BLaER1 (cell line): Measurements from ENCODE around the gene VARS1.
A peak's percentile ranks its signal among the peaks of the same experiment; 100 is the strongest.
"Not testable (repeated sequence)": the region's sequence is repeated elsewhere in the genome, so short reads cannot be mapped to it uniquely, and the experiment has no call there.

ENCODE experiments used
- H3K27ac ChIP-seq: shearing (Covaris generic); formaldehyde crosslinking; 2 replicates; pipeline ENCODE4 v1.8.1; 2022
- H3K27me3 ChIP-seq: shearing (Covaris generic); formaldehyde crosslinking; 2 replicates; pipeline ENCODE4 v1.8.1; 2022
- H3K36me3 ChIP-seq: shearing (Covaris generic); formaldehyde crosslinking; 2 replicates; pipeline ENCODE4 v1.8.1; 2022
- H3K4me1 ChIP-seq: shearing (Covaris generic); formaldehyde crosslinking; 2 replicates; pipeline ENCODE4 v1.8.1; 2022
- H3K4me2 ChIP-seq: shearing (Covaris generic); formaldehyde crosslinking; 2 replicates; pipeline ENCODE4 v1.8.1; 2022
- H3K4me3 ChIP-seq: shearing (Covaris generic); formaldehyde crosslinking; 2 replicates; pipeline ENCODE4 v1.8.1; 2022
- H3K9ac ChIP-seq: shearing (Covaris generic); formaldehyde crosslinking; 2 replicates; pipeline ENCODE4 v1.8.1; 2022
- H3K9me3 ChIP-seq: shearing (Covaris generic); formaldehyde crosslinking; 2 replicates; pipeline ENCODE4 v1.8.1; 2022
- H4K20me1 ChIP-seq: shearing (Covaris generic); formaldehyde crosslinking; 2 replicates; pipeline ENCODE4 v1.8.1; 2022
- Cebpa-rat ChIP-seq: shearing (Covaris generic); IDR thresholded peaks from 2 replicates; pipeline ENCODE4 v1.8.1; 2022

Gene VARS1

DNA sequence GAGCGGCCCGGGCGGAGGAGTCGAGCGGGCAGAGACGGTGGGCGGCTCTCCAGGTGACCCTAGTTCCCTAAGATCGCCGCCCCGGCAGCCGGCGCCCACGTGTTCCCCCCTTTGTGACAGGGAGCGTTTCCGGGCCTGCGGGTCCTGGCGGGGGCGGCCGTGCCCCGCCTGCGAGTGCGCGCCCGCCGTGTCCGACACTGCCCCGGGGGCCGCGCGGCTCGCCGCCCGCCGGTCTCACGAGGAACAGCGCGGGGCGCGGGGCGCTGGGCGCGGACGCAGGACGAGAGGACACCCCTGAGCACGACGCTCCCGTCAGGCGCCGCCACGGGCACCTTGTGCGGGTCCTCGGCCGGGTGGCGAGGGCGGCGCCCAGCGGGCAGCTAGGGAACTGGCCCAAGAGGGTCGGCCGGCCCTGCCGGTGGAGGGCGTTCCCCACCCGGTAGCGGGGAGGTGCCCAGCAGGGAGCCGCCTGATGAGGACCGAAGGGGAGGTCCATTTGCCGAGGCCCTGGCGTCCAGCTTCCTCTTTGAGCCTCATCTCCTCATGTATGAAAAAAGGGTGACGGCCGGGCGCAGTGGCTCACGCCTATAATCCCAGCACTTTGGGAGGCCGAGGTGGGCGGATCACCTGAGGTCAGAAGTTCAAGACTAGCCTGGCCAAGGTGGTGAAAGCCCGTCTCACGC lies at the start of gene VARS1:
Gene VARS1, minus strand, starts transcription at position 137 of the 683 bp plus-strand sequence. CDS start 535 bp downstream, outside the sequence.
- Histone ChIP-seq H3K36me3 (peaks cover 48% of the 10 kb centered on the region), H3K4me1 (peaks cover 75% of the 10 kb centered on the region), H4K20me1 (no peaks in the 10 kb centered on the region), H3K9ac (peak within 1 kb of the TSS; percentile 99), H3K4me2 (peak within 1 kb of the TSS; percentile 93), H3K27me3 (no peaks in the 10 kb centered on the region), H3K4me3 (peak within 1 kb of the TSS; percentile 95), H3K27ac (peak within 1 kb of the TSS; percentile 100), H3K9me3 (no peaks in the 10 kb centered on the region)
- no peak for TF ChIP-seq Cebpa-rat

DNA sequence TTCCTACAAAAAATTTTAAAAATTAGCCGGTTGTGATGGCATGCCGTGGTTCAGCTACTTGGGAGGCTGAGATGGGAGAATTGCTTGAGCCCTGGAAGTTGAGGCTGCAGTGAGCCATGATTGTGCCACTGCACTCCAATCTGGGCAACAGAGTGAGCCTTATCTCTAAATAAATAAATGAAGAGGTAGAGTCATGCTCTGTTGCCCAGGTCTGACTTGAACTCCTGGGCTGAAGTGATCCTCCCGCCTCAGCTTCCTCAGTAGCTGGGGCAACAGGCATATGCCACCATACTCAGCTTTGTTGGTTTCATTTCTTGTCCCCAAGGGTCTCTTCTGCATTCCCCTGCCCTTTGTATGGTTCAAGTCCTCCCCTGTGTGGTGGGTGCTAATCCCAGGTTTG lies 49.0 kb upstream of the VARS1 start:
- Histone ChIP-seq H4K20me1 (peaks cover 28% of the 10 kb centered on the region), H3K4me2 (peak overlapping the region; percentile 48), H3K4me3 (no peak overlapping the region)

DNA sequence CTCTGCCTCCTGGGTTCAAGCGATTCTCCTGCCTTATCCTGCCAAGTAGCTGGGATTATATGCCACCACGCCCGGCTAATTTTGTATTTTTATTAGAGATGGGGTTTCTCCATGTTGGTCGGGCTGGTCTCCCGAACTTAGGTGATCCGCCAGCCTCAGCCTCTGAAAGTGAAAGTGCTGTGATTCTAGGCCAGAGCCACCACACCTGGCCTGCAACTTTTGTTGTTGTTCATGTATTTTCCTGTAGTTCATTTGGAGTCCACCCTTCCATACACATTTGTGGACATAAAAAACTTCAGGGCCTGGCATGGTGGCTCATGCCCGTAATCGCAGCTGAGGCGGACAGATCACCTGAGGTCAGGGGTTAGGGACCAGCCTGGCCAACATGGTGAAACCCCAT lies 46.5 kb upstream of the VARS1 start:
- Histone ChIP-seq H3K9ac (no peak overlapping the region), H4K20me1 (peaks cover 53% of the 10 kb centered on the region), H3K4me3 (no peak overlapping the region), H3K4me2 (no peak overlapping the region), H3K9me3 (no peaks in the 10 kb centered on the region), H3K36me3 (peaks cover 52% of the 10 kb centered on the region), H3K27ac (no peak overlapping the region), H3K27me3 (no peaks in the 10 kb centered on the region), H3K4me1 (peaks cover 44% of the 10 kb centered on the region)
- TF ChIP-seq Cebpa-rat = no peak

More for the DNA sequence above, 49.0 kb upstream of the VARS1 start:
- Histone ChIP-seq H3K4me1 (peaks cover 20% of the 10 kb centered on the region), H3K27me3 (no peaks in the 10 kb centered on the region), H3K27ac (no peak overlapping the region), H3K9ac (peak overlapping the region; percentile 29; the same call in 1 of the 2 replicates), H3K9me3 (no peaks in the 10 kb centered on the region), H3K36me3 (peaks cover 28% of the 10 kb centered on the region)
- TF ChIP-seq Cebpa-rat = no peak

DNA sequence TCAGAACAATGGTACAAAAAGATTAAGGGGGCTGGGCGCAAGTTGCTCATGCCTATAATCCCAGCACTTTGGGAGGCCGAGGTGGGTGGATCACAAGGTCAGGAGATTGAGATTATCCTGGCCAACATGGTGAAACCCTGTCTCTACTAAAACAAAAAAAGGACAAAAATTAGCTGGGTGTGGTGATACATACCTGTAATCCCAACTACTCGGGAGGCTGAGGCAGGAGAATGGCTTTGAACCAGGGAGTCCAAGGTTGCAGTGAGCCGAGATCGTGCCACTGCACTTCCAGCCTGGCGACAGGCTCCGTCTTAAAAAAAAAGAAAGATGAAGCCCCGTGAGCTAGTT lies 44.2 kb upstream of the VARS1 start:
- H3K9me3 ChIP-seq, H3K9ac ChIP-seq, H3K27me3 ChIP-seq, H3K27ac ChIP-seq, H3K4me3 ChIP-seq: not testable (repeated sequence)
- peaks cover 46% of the 10 kb centered on the region for H3K4me1 ChIP-seq
- peak overlapping the region; percentile 96; the same call in 1 of the 2 replicates for H3K4me2 ChIP-seq
- peaks cover 69% of the 10 kb centered on the region for H4K20me1 ChIP-seq
- H3K36me3 ChIP-seq = peaks cover 64% of the 10 kb centered on the region

DNA sequence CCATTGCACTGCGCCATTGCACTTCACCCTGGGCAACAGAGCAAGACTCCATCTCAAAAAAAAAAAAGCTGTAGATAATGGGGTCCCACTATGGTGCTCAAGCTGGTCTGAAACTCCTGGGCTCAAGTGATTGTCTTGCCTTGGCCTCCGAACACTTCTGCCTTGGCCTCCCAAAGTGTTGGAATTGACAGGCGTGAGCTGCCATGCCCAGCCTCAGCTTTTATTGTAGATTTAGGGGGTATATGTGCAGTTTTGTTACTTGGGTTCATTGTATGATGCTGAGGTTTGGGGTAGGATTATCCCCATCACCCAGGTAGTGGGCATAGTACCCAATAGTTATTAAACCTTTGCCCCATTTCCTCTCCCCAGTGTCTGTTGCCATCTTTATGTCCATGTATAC lies 43.4 kb upstream of the VARS1 start:
- no peak overlapping the region for H3K27ac ChIP-seq
- no peak overlapping the region; the same call in 1 of the 2 replicates for H3K9ac ChIP-seq
- no peaks in the 10 kb centered on the region for H3K27me3 ChIP-seq
- H3K9me3 ChIP-seq = no peaks in the 10 kb centered on the region
- H4K20me1 ChIP-seq = peaks cover 69% of the 10 kb centered on the region
- TF ChIP-seq Cebpa-rat = no peak
- peaks cover 43% of the 10 kb centered on the region for H3K4me1 ChIP-seq
- H3K4me3 ChIP-seq = peak overlapping the region; percentile 83
- peak overlapping the region; percentile 96 for H3K4me2 ChIP-seq
- H3K36me3 ChIP-seq = peaks cover 64% of the 10 kb centered on the region

DNA sequence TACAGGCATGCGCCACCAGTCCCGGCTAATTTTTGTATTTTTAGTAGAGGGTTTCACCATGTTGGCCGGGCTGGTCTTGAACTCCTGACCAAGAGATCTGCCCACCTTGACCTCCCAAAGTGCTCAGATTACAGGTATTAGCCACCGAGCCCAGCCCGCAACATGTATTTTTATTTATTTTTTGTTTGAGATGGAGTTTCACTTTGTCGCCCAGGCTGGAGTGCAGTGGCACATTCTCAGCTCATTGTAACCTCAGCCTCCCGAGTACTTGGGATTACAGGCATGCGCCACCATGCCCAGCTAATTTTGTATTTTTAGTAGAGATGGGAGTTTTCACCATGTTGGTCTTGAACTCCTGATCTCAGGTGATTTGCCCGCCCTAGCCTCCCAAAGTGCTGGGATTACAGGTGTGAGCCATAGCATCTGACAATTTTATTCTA lies 42.6 kb upstream of the VARS1 start:
- H3K9me3 ChIP-seq, H3K27ac ChIP-seq, H3K27me3 ChIP-seq: not testable (repeated sequence)
- Histone ChIP-seq H3K36me3 (peaks cover 64% of the 10 kb centered on the region), H3K4me3 (peak overlapping the region; percentile 83), H3K4me1 (peaks cover 43% of the 10 kb centered on the region), H3K4me2 (peak overlapping the region; percentile 96), H3K9ac (peak overlapping the region; percentile 97), H4K20me1 (peaks cover 69% of the 10 kb centered on the region)

DNA sequence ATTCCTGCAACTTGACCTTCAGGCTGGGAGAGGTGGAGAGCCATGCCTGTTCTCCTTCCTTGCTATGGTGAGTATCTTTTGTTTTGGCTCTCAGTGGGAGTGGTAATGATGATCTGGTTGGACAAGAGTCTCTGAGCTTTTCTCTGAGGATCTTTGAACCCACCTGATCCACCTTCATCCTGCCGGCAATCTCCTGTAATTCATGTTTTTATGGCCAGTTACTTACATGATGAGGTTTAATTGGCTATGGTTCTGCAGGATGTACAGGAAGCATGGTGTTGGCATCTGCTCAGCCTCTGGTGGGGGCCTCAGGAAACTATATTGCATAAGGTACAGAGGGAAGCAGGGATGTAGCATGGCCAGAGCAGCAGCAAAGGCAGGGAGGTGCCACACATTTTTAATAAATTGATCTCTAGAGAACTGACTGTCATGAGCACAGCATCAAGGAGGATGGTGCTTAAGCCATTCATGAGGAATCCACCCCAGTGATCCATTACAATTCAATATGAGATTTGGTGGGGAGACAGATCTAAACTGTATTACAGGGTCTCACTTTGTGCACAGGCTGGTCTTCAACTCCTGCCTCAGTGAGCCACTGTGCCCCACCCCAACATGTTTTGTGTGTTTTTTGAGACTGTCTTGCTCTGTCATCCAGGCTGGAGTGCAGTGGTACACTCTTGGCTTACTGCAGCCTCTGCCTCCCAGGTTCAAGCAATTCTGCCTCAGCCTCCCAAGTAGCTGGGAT lies 42.0 kb upstream of the VARS1 start:
- H3K9ac ChIP-seq = peak overlapping the region; percentile 97
- H3K27ac ChIP-seq = peak overlapping the region; percentile 98
- H3K36me3 ChIP-seq = peaks cover 64% of the 10 kb centered on the region
- no peak for TF ChIP-seq Cebpa-rat
- H3K4me1 ChIP-seq = peaks cover 48% of the 10 kb centered on the region
- no peaks in the 10 kb centered on the region for H3K9me3 ChIP-seq
- no peaks in the 10 kb centered on the region for H3K27me3 ChIP-seq
- H3K4me2 ChIP-seq = peak overlapping the region; percentile 96
- peaks cover 69% of the 10 kb centered on the region for H4K20me1 ChIP-seq
- peak overlapping the region; percentile 83 for H3K4me3 ChIP-seq

DNA sequence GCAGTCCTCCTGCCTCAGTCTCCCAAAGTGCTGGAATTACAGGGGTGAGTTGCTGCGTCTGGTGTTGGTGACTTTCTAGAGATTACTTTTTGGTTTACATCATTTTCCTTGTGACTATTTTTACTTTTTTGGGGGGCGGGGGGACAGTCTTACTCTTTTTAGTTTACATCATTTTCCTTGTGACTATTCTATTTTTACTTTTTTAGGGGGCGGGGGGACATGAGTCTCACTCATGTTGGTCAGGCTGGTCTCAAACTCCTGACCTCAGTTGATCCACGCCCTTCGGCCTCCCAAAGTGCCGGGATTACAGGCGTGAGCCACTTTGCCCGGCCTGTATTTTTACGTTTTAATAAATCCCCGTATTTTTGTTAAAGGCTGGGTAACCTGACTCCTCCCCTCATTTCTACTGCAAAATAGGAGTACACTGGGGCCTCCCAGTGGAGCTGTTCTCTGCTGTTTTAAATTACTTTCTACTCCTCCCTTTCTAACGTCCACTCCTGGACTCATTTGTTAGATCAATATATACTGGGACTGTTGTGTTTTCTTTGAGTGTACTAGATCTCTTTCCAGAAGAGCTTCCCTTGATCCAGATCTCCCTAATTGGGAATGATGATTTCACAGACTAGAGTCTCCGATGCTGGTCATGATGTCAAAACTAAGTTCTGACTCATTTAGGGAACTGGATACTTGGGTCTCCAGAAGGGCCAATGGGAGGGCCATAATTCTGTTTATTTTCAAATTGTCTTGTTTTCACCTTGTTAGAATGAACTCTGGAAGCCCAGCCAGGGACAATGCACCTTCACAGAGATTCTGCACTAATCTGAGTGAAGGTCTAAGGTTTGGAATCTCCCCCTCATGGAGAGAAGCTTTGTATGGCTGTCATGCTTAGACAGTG lies 41.2 kb upstream of the VARS1 start:
- Histone ChIP-seq H3K4me2 (peak overlapping the region; percentile 96), H3K9me3 (no peaks in the 10 kb centered on the region), H3K9ac (peak overlapping the region; percentile 97), H3K4me3 (peak overlapping the region; percentile 83), H3K4me1 (peaks cover 56% of the 10 kb centered on the region), H3K36me3 (peaks cover 59% of the 10 kb centered on the region), H3K27me3 (no peaks in the 10 kb centered on the region), H4K20me1 (peaks cover 63% of the 10 kb centered on the region), H3K27ac (peak overlapping the region; percentile 98)
- TF ChIP-seq Cebpa-rat = no peak

DNA sequence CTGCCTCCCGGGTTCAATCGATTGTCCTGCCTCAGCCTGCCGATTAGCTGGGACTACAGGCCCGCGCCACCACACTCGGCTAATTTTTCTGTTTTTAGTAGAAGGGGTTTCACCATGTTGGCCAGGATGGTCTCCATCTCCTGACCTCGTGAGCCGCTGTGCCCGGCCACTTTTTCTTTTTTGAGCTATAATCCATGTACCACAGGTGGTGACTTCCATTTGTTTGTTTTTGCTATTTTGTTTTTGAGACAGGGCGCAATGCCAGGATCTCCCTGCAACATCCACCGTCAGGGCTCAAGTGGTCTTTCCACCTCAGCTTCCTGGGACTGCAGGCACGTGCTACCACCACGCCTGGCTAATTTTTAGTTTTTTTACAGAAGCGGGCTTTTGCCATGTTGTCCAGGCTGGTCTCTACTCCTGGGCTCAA lies 40.5 kb upstream of the VARS1 start:
- peak overlapping the region; percentile 96 for H3K4me2 ChIP-seq
- peaks cover 57% of the 10 kb centered on the region for H4K20me1 ChIP-seq
- no peaks in the 10 kb centered on the region for H3K27me3 ChIP-seq
- peak overlapping the region; percentile 98 for H3K27ac ChIP-seq
- peak overlapping the region; percentile 83 for H3K4me3 ChIP-seq
- peaks cover 52% of the 10 kb centered on the region for H3K36me3 ChIP-seq
- TF ChIP-seq Cebpa-rat = no peak
- H3K4me1 ChIP-seq = peaks cover 62% of the 10 kb centered on the region
- H3K9me3 ChIP-seq = no peaks in the 10 kb centered on the region
- peak overlapping the region; percentile 97 for H3K9ac ChIP-seq
